OCI-LY1 (cell line): ENCODE data around the gene KRT35.

Experiments
- H2AFZ ChIP-seq: fragments of 200-600 bp; sonication (generic), shearing (Covaris generic); 2 replicates; pipeline ENCODE4 v1.6.0; 2014; ENCODE audit warnings: antibody characterized with exemption, mild to moderate bottlenecking, low read length
- H3F3A ChIP-seq: fragments of 200-600 bp; sonication (generic), shearing (Covaris generic); 2 replicates; pipeline ENCODE4 v1.6.0; 2014; ENCODE audit warnings: mild to moderate bottlenecking, antibody characterized with exemption, low read length, moderate library complexity; ENCODE audit not compliant: insufficient read depth
- H3K27ac ChIP-seq: fragments of 200-600 bp; sonication (generic); 2 replicates; pipeline ENCODE4 v1.5.1; 2014; ENCODE audit warnings: low read length, mixed run types, mild to moderate bottlenecking, low read depth; ENCODE audit not compliant: poor library complexity, severe bottlenecking
- H3K27me3 ChIP-seq: fragments of 200-600 bp; sonication (generic); 2 replicates; pipeline ENCODE4 v1.6.0; 2014; ENCODE audit warnings: antibody characterized with exemption, mild to moderate bottlenecking, low read length, moderate library complexity; ENCODE audit not compliant: insufficient read depth
- H3K36me3 ChIP-seq: fragments of 200-600 bp; sonication (generic); 2 replicates; pipeline ENCODE4 v1.6.1; 2014; ENCODE audit warnings: mild to moderate bottlenecking, antibody characterized with exemption, low read length, moderate library complexity, mixed read lengths; ENCODE audit not compliant: insufficient read depth
- H3K4me1 ChIP-seq: fragments of 200-600 bp; sonication (generic); 2 replicates; pipeline ENCODE4 v1.5.1; 2014; ENCODE audit warnings: mild to moderate bottlenecking, low read length, moderate library complexity; ENCODE audit not compliant: insufficient read depth, severe bottlenecking
- H3K4me2 ChIP-seq: fragments of 200-600 bp; sonication (generic), shearing (Covaris generic); 2 replicates; pipeline ENCODE4 v1.6.1; 2014; ENCODE audit warnings: low read length
- H3K4me3 ChIP-seq: fragments of 200-600 bp; sonication (generic); 2 replicates; pipeline ENCODE4 v1.5.1; 2014; ENCODE audit warnings: low read length, low read depth, mild to moderate bottlenecking, mixed read lengths; ENCODE audit not compliant: poor library complexity, severe bottlenecking
- H3K79me2 ChIP-seq: fragments of 200-600 bp; shearing (Covaris generic); 2 replicates; pipeline ENCODE4 v1.6.1; 2016; ENCODE audit warnings: mixed run types, low read length, mixed read lengths; ENCODE audit not compliant: insufficient read depth
- H3K9ac ChIP-seq: fragments of 200-600 bp; sonication (generic), shearing (Covaris generic); 2 replicates; pipeline ENCODE4 v1.6.1; 2014; ENCODE audit warnings: mild to moderate bottlenecking, low read length, mixed read lengths
- H3K9me2 ChIP-seq: fragments of 200-600 bp; sonication (generic), shearing (Covaris generic); 2 replicates; pipeline ENCODE4 v1.6.1; 2014; ENCODE audit warnings: low read depth, mild to moderate bottlenecking, low read length, mixed read lengths
- H3K9me3 ChIP-seq: fragments of 200-600 bp; shearing (Covaris generic); 2 replicates; pipeline ENCODE4 v1.6.1; 2014; ENCODE audit warnings: low read length, mixed read lengths
- H4K20me1 ChIP-seq: fragments of 200-600 bp; sonication (generic), shearing (Covaris generic); 2 replicates; pipeline ENCODE4 v1.6.0; 2016; ENCODE audit warnings: mild to moderate bottlenecking, low read length; ENCODE audit not compliant: insufficient read depth
- CTCF ChIP-seq: fragments of 200-600 bp; sonication (generic), shearing (Covaris generic); IDR thresholded peaks from 2 replicates; pipeline ENCODE4 v1.5.1; 2017; ENCODE audit warnings: mild to moderate bottlenecking, antibody characterized with exemption, low read length, moderate library complexity, mixed read lengths
- EZH2 ChIP-seq: fragments of 200-600 bp; sonication (generic), shearing (Covaris generic); IDR thresholded peaks from 2 replicates; pipeline ENCODE4 v1.8.0; 2017; ENCODE audit warnings: borderline replicate concordance, mixed run types, mild to moderate bottlenecking, antibody characterized with exemption, low read length, moderate library complexity, mixed read lengths

The KRT35 gene

GRCh38 chr17:41439375-41439774 is 41.6 kb downstream of the KRT35 start:
- Histone ChIP-seq H3K27me3 (0 out of 2 replicates have a peak, but pooled peaks cover 4% of the 10 kb centered on the region), H3K79me2 (no peaks in the 10 kb centered on the region), H3K9me2 (no peaks in the 10 kb centered on the region), H3K9ac (no peak overlapping the region), H3K9me3 (no peaks in the 10 kb centered on the region), H3F3A (no peaks in the 10 kb centered on the region), H4K20me1 (no peaks in the 10 kb centered on the region; the same call in 1 of the 2 replicates), H2AFZ (no peak overlapping the region), H3K27ac (no peak overlapping the region), H3K4me2 (no peak overlapping the region), H3K4me1 (no peaks in the 10 kb centered on the region), H3K4me3 (no peak overlapping the region), H3K36me3 (no peaks in the 10 kb centered on the region)
- no peak for TF ChIP-seq CTCF
- no peak for TF ChIP-seq EZH2

- H3K79me2 ChIP-seq, result no peaks in the 10 kb centered on the region
- TF ChIP-seq EZH2 (no peak), CTCF (no peak)
- no peaks in the 10 kb centered on the region for H3K9me2 ChIP-seq
- H3K4me3 ChIP-seq, result no peak overlapping the region
- no peak overlapping the region for H3K4me2 ChIP-seq
- H3K27me3 ChIP-seq, result 0 out of 2 replicates have a peak, but pooled peaks cover 4% of the 10 kb centered on the region
- no peaks in the 10 kb centered on the region for H3K36me3 ChIP-seq
- H2AFZ ChIP-seq, result no peak overlapping the region
- H3K9me3 ChIP-seq, result no peaks in the 10 kb centered on the region
- no peak overlapping the region for H3K9ac ChIP-seq
- H3K27ac ChIP-seq, result no peak overlapping the region
- no peaks in the 10 kb centered on the region for H3K4me1 ChIP-seq
- no peaks in the 10 kb centered on the region; the same call in 1 of the 2 replicates for H4K20me1 ChIP-seq
- no peaks in the 10 kb centered on the region for H3F3A ChIP-seq
These were observed 43.2 kb downstream of the KRT35 start for GRCh38 chr17:41437769-41438168.

- Histone ChIP-seq H4K20me1 (no peaks in the 10 kb centered on the region; the same call in 1 of the 2 replicates), H3K4me1 (no peaks in the 10 kb centered on the region), H3K27me3 (no peaks in the 10 kb centered on the region), H3K4me3 (no peak overlapping the region), H3K9me3 (no peaks in the 10 kb centered on the region), H3K4me2 (no peak overlapping the region), H2AFZ (no peak overlapping the region), H3K27ac (no peak overlapping the region), H3K36me3 (no peaks in the 10 kb centered on the region), H3K9me2 (no peaks in the 10 kb centered on the region), H3K9ac (no peak overlapping the region), H3K79me2 (no peaks in the 10 kb centered on the region), H3F3A (no peaks in the 10 kb centered on the region)
- TF ChIP-seq CTCF, result no peak
These were observed 43.7 kb downstream of the KRT35 start for GRCh38 chr17:41437254-41437653.
